Left hindlimb (tissue), 1 donor: ENCODE measurements around the gene SNRPF.

Source experiments
- DNase-seq: peaks from one replicate; pipeline ENCODE4 v3.0.0-alpha.2; 2018

SNRPF gene

DNA sequence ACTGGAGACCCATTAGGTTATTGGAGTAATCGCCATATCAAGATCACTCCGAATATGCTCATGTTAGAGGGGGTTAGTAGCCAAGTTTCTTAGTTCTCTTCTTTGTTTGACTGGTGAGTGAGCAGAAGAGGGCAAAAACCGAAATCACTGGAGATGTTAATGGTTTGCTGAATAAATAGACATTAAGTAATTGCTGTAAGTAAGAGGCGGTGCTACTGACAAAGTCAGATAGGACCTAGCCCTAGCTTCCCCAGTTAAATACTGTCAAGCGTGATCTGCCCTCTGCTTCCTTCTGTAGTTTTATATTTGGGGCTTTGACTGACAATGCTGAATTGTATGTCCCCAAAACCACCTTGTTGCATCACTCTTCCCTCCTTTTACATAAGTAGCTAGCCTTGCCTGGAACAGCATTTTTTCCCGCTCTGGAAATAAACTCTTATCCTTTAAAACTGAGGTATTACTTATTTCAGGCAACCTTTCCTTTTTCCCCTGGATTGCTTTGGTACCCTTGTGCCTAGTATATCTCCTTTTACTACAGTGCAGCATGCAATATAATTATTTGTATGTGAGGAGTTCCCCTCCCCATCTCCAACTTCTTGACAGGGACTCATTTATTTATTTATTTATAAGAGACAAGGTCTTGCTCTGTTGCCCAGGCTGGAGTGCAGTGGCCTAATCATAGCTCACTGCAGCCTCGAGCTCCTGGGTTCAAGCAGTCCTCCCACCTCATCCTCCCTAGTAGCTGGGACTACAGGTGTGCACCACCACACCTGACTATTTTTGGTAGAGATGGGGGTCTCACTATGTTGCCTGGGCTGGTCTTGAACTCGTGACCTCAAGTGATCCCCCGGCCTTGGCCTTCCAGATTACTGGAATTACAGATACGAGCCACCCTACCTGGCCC is 1.4 kb downstream of the SNRPF start:
- no peak for DNase-seq

DNA sequence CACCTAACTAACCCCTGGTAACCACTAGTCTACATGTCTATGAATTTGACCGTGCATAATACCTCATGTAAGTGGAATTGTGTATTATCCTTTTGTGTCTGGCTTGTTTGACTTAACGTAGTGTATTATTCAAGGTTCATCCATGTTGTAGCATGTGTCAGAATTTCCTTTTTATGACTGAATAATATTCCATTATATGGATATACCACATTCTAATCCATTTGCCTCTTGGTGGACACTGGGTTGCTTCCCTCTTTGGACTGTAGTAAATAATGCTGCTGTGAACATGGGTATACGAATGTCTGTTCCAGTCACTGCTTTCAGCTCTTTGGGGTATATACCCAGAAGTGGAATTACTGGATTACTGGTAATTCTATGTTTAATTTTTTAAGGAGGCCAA is 3.3 kb downstream of the SNRPF start:
- DNase-seq = no peak

DNA sequence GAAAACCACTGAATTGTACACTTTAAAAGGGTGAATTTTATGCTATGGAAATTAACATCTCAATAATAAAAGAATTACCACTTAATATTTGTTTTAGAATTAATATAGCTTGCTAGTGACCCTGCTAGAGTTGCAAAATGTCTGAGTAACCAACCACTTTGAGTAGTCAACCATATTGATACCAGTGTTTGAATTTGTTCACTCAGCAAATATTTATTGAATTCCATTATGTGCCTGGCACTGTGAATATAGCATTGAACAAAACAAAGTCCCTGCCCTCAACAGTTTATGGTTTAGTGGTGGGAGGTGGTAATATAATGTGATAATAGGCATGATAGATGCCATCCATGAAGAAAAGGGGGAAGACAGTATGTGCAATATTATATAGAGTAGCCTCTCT is 4.6 kb downstream of the SNRPF start:
- no peak for DNase-seq

DNA sequence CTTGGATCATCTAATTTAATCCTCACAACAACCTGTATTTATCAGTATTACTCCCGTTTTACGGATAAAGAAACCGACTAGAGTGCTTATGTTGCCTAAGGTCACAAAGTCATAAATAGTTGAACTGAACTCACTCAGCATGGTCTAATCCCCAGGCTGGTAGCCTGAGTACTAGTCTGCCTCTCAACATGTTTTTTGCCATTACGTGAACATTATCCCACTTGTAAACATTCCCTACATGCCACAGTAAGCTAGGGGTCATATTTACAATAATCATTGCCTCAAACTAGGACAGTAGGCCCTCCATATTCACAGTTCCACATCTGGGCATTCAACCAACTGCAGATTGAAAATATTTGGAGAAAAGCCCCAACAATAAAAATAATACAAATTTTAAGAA is 12.1 kb downstream of the SNRPF start:
- DNase-seq = no peak

DNA sequence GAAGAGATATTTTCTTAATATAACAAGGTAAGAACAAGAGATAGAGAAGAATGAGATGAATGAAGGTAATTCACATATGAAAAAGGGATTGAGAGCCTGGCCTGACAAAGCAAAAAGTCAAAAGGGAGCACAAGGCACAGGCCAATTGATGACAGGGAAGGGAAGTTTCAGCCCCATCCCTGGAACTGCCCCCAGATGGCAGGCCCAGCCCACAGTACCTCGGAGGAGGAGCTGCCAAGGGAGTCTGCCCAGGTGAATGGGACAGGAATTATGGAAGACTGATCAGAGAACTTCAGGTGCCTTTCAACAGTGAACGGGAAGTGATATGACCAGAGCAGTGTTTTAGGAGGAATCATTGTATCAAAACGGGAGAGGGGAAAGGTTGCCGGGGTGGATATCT is 15.7 kb downstream of the SNRPF start:
- DNase-seq = no peak

GRCh38 chr12:95877622-95878021 is 18.9 kb downstream of the SNRPF start:
- DNase-seq = no peak

GRCh38 chr12:95880895-95881294 is 22.1 kb downstream of the SNRPF start:
- no peak for DNase-seq

DNA sequence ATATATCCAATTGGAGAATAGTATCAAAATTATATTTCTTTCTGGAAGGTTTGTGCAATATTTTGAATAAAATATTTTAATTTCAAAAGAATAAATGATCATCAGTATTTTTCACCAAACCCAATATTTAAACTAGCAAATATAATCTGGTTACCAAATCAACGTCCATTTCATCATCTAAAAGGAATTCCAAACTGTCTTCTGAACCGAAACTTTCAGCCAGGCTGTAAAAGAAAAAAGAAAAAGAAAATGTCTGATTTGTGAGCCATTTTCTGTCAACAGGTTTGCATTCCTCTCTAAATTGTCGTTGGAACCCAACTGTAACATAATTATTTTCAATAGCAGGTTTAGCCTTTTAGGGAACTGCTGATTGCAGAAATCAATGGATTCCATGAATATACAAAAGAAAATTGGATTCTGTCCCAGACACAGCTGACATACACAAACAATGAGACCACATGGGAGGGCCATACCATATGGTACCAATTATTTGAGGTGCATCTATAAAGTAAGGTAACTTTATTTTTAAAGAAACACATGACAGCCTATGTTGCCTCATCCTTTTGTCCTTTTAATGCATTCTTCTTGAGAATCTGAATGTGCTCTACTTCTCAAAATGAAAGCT is 22.7 kb downstream of the SNRPF start:
- DNase-seq = no peak

GRCh38 chr12:95882080-95882479 is 23.3 kb downstream of the SNRPF start:
- no peak for DNase-seq

- DNase-seq = no peak
Measured at GRCh38 chr12:95882873-95883272, 24.1 kb downstream of the SNRPF start.

DNA sequence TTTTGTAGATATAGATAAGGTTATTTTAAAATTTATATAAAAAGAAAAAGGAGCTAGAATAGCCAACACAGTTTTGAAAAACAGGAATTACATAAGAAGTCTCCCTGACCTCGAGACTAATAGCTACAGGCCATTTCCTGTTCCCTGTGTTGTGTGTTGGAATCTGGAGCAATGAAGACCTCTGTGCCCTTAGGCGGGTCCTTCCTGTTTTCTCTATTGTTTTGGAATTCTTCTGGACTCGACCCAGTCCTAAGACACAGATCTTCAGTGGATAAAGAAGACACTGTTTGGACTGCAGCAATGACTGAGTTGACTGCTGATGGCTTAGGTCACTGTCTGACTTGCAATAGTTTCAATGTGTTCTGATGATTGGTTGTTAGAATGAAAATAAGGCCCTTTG is 26.2 kb downstream of the SNRPF start:
- DNase-seq = no peak

- no peak for DNase-seq
Measured at GRCh38 chr12:95887311-95887710, 28.6 kb downstream of the SNRPF start.

- no peak for DNase-seq
Measured at GRCh38 chr12:95890958-95891357, 32.2 kb downstream of the SNRPF start.

DNA sequence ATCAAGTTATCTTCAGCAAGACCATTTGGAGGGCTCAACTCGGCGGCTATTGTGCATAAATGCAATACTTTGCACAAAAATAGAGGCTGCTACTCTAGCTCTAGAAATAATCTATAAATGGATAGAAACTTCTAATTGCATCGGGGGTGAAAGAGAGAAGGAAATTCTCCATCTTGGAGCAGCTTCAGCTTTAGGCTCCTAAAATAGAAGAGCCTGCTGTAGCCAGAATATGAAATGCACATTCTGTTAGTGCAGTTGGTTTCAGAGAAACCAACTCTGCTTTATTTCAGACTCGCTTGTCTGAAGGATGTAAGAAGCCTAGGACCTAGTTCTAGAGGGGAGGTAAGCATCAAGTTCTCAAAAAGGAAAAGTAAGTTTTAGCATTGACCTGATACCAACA is 38.1 kb downstream of the SNRPF start:
- DNase-seq = no peak

DNA sequence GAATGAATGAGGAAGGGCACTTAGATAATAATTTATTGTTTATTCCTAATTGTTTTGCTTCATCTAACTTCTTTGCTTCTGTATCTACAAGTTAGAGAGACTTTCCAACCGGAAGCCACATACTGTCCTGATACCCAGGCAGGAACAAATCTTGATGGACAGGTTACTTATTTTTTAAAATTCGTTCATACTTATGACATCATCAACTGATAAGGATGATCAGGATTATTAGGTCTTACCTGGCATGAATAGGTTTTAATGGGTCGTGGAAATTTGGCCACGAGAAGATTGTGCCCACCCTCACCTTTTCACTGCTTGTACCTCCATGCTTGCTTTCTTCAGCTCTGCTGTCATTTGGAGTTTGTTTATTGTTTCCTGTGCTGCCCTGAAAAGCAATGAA is 39.3 kb downstream of the SNRPF start:
- DNase-seq = no peak

DNA sequence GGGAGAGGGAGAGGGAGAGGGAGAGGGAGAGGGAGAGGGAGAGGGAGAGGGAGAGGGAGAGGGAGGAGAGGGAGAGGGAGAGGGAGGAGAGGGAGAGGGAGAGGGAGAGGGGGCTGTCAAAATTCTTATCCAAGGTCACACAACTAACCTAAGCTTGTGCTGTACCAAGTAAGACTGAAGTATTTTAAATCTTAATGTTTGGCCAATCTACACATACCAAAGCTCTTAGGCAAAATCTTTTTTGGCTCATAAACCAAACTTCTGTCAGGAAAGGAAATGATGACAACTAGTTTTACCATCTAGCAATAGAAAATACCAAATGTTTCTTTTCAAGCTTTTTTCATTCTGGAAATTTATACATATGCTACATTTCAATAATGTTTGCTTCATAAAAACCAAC is 49.8 kb downstream of the SNRPF start:
- DNase-seq = no peak

GRCh38 chr12:95909871-95910270 is 51.1 kb downstream of the SNRPF start:
- DNase-seq = no peak
